Liver (tissue), 9 donors: ENCODE results near the gene STOX2. TPM values are rescaled to one million over a fixed set of nuclear protein-coding genes. Genes with fewer than 3 reads are reported as not detected.

Experiments used
- DNase-seq: peaks from one replicate; pipeline ENCODE4 v3.0.0-alpha.2; 2017; ENCODE audit warnings: low spot score
- H3K27ac ChIP-seq, 2 donors: one replicate each; pipeline ENCODE4 v1.7.0; 2013; ENCODE audit warnings: inconsistent platforms in 2 of 2, low read length in 2 of 2, control low read depth in 1 of 2, low read depth in 1 of 2, mild to moderate bottlenecking in 1 of 2
- H3K27me3 ChIP-seq, 4 donors: one replicate each; pipeline versions ENCODE4 v1.6.1 to v1.7.0; 2013; ENCODE audit warnings: low read length in 3 of 4, inconsistent platforms in 1 of 4, mild to moderate bottlenecking in 1 of 4, moderate library complexity in 1 of 4; ENCODE audit not compliant: control insufficient read depth in 4 of 4, insufficient read depth in 4 of 4
- H3K36me3 ChIP-seq, 4 donors: one replicate each; pipeline versions ENCODE4 v1.6.1 to v1.7.0; 2013; ENCODE audit warnings: low read length in 3 of 4, mild to moderate bottlenecking in 3 of 4, low read depth in 1 of 4, moderate library complexity in 1 of 4; ENCODE audit not compliant: control insufficient read depth in 4 of 4, insufficient read depth in 3 of 4
- H3K4me1 ChIP-seq, 4 donors: one replicate each; pipeline versions ENCODE4 v1.6.1 to v1.7.0; 2013; ENCODE audit warnings: low read length in 3 of 4, mild to moderate bottlenecking in 3 of 4, moderate library complexity in 1 of 4; ENCODE audit not compliant: control insufficient read depth in 4 of 4, insufficient read depth in 4 of 4
- H3K4me3 ChIP-seq, 3 donors: one replicate each; pipeline versions ENCODE4 v1.6.1 to v1.7.0; 2013; ENCODE audit warnings: low read length in 3 of 3, control low read depth in 1 of 3, low read depth in 1 of 3, mild to moderate bottlenecking in 1 of 3
- H3K9ac ChIP-seq, 2 donors: one replicate each; pipeline ENCODE4 v1.7.0; 2013; ENCODE audit warnings: low read length in 2 of 2, mild to moderate bottlenecking in 2 of 2, moderate library complexity in 2 of 2, control low read depth in 1 of 2, low read depth in 1 of 2
- H3K9me3 ChIP-seq, 4 donors: one replicate each; pipeline versions ENCODE4 v1.6.1 to v1.7.0; 2013; ENCODE audit warnings: low read length in 3 of 4; ENCODE audit not compliant: control insufficient read depth in 4 of 4
- ATF3 ChIP-seq: IDR thresholded peaks from 2 replicates; pipeline ENCODE4 v1.6.1; 2016; ENCODE audit warnings: antibody characterized with exemption
- CTCF ChIP-seq: fragments of 150-350 bp; IDR thresholded peaks from 2 replicates; pipeline ENCODE4 v1.5.1; 2017; ENCODE audit warnings: improper control_type of control experiment, low read depth, low read length; ENCODE audit not compliant: missing input control
- FOXA1 ChIP-seq: IDR thresholded peaks from 2 replicates; pipeline ENCODE4 v1.6.1; 2016; ENCODE audit warnings: antibody characterized with exemption
- FOXA2 ChIP-seq: IDR thresholded peaks from 2 replicates; pipeline ENCODE4 v1.6.1; 2016; ENCODE audit warnings: antibody characterized with exemption
- GABPA ChIP-seq, 2 donors: IDR thresholded peaks in 1 of 2; conservative IDR thresholded peaks in 1 of 2; 2 replicates each; pipeline ENCODE4 v1.6.1; 2016; ENCODE audit warnings: antibody characterized with exemption in 2 of 2, mild to moderate bottlenecking in 1 of 2, moderate library complexity in 1 of 2
- HNF4A ChIP-seq, 2 donors: conservative IDR thresholded peaks; 2 replicates each; pipeline ENCODE4 v1.6.1; 2016; ENCODE audit warnings: antibody characterized with exemption in 2 of 2, mild to moderate bottlenecking in 2 of 2
- HNF4G ChIP-seq: IDR thresholded peaks from 2 replicates; pipeline ENCODE4 v1.6.1; 2016; ENCODE audit warnings: antibody characterized with exemption
- JUND ChIP-seq, 2 donors: IDR thresholded peaks; 2 replicates each; pipeline ENCODE4 v1.6.1; 2016; ENCODE audit warnings: antibody characterized with exemption in 2 of 2
- MAX ChIP-seq: IDR thresholded peaks from 2 replicates; pipeline ENCODE4 v1.6.1; 2016; ENCODE audit warnings: antibody characterized with exemption
- NR2F2 ChIP-seq: IDR thresholded peaks from 2 replicates; pipeline ENCODE4 v1.6.1; 2016; ENCODE audit warnings: antibody characterized with exemption
- RAD21 ChIP-seq, 2 donors: IDR thresholded peaks; 2 replicates each; pipeline ENCODE4 v1.6.1; 2016; ENCODE audit warnings: antibody characterized with exemption in 2 of 2, mild to moderate bottlenecking in 2 of 2
- SP1 ChIP-seq: IDR thresholded peaks from 2 replicates; pipeline ENCODE4 v1.6.1; 2018; ENCODE audit warnings: antibody characterized with exemption, mild to moderate bottlenecking
- YY1 ChIP-seq: IDR thresholded peaks from 2 replicates; pipeline ENCODE4 v1.6.1; 2016; ENCODE audit warnings: antibody characterized with exemption, mild to moderate bottlenecking
- ZBTB33 ChIP-seq: IDR thresholded peaks from 2 replicates; pipeline ENCODE4 v1.6.1; 2016; ENCODE audit warnings: antibody characterized with exemption
- WGBS: extraction: QIAGEN DNeasy Blood & Tissue Kit; methylation state at CpG from one replicate; pipeline ENCODE4 v1.1.7; 2013; 5-methylcytosine and 5-hydroxymethylcytosine counted together
- polyA plus RNA-seq, 2 donors: library from polyadenylated mRNA; stranded (reverse) in 1 of 2; unstranded in 1 of 2; fragments of 200-250 nt in 1 of 2; fragments of >200 nt in 1 of 2; fragmentation: Nextera tagmentation in 1 of 2; extraction: Ambion mirVana in 1 of 2; gene quantifications; one replicate each; pipeline versions ENCODE4 v1.2.1 to v1.2.3, GENCODE V29; 2013 to 2015
- total RNA-seq, 2 donors: library from RNA; depleted of rRNA; stranded (reverse); fragments of >200 nt; gene quantifications; one replicate each; pipeline ENCODE4 v1.2.3, GENCODE V29; 2014
- donor health status: healthy.
- donor health status: healthy.
- donor health status: healthy.
- donor health status: healthy.
- donor health status: healthy.

STOX2 gene
- total and polyA plus RNA-seq, 4 donors: 1.4 to 12.6 (median 1.6) TPM

- H3K27me3 ChIP-seq: no peaks in the 10 kb centered on the region
- no peak for DNase-seq
- 84% methylated on average over 14 of the region's 14 CpGs for WGBS
- no peak overlapping the region for H3K9ac ChIP-seq
- H3K9me3 ChIP-seq: no peaks in the 10 kb centered on the region
- no peak overlapping the region for H3K27ac ChIP-seq
- no peaks in the 10 kb centered on the region for H3K4me1 ChIP-seq
- TF ChIP-seq JUND (IDR thresholded peaks at IDR 0.05) (no peak), GABPA (IDR thresholded peaks at IDR 0.05 in 1 of 2, conservative IDR thresholded peaks at IDR 0.05 in 1 of 2) (no peak), HNF4A (conservative IDR thresholded peaks at IDR 0.05) (no peak)
- no peaks in the 10 kb centered on the region for H3K36me3 ChIP-seq
- H3K4me3 ChIP-seq: no peak overlapping the region
These were observed 49.5 kb upstream of the STOX2 start for GRCh38 chr4:183855323-183856190.

GRCh38 chr4:183857040-183857439 lies 48.1 kb upstream of the STOX2 start:
- Histone ChIP-seq H3K4me1 (no peaks in the 10 kb centered on the region), H3K9ac (no peak overlapping the region), H3K36me3 (no peaks in the 10 kb centered on the region), H3K9me3 (no peaks in the 10 kb centered on the region), H3K27me3 (no peaks in the 10 kb centered on the region), H3K4me3 (no peak overlapping the region), H3K27ac (no peak overlapping the region)
- no peak for DNase-seq
- TF ChIP-seq GABPA (IDR thresholded peaks at IDR 0.05 in 1 of 2, conservative IDR thresholded peaks at IDR 0.05 in 1 of 2) (no peak), HNF4G (no peak), RAD21 (IDR thresholded peaks at IDR 0.05) (no peak), CTCF (no peak), FOXA1 (no peak), MAX (no peak), ATF3 (no peak), JUND (IDR thresholded peaks at IDR 0.05) (no peak), SP1 (no peak), NR2F2 (no peak), ZBTB33 (no peak), YY1 (no peak), HNF4A (conservative IDR thresholded peaks at IDR 0.05) (no peak), FOXA2 (no peak)
- WGBS: 86% methylated on average over 5 of the region's 5 CpGs
